ENCODE measurements around the gene HSPB7.
A peak's percentile ranks its signal among the peaks of the same experiment; 100 is the strongest.
"Not testable (repeated sequence)": the region's sequence is repeated elsewhere in the genome, so short reads cannot be mapped to it uniquely, and the experiment has no call there.

The HSPB7 gene

DNA sequence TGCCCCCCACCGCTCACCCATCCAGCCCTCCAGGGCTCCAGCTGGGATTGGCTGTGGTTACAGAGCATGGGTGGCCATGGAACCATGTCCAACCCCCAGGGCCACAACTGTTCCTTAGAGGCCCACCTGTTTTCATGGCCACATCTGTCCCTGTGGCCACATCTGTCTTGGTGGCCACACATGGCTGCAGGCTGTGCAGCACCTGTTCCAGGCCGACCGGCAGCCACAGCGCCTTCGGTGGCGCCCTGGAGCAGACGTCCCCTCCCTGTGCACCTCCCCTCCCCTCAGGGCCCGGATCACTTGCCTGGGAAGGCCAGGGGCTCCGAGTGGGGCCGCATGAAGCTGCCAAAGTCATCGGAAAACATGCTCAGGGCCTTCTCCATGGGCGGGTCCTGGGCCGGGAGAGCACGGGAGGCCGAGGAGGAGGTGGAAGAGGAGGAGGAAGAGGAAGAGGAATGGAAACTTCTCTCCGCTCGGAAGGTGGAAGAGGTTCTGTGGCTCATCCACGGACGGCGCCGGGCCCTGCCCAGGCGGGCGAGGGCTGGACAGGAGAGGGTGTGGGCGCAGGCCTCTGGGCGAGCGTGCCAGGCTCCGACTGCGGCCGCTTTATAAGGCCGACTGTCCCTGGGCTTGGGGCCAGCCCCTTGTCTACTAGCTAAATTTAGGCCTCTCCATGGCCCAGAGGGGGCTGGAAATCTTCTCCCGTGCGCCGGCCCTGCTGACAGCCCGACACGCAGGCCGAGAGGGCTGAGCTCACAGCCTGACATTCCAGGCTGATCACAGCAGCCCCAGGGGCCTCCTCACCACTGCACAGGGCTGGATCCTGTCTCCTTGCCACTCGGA is at the start of gene HSPB7:
TSS of gene HSPB7 (minus strand) at position 583 of the 843 bp plus-strand sequence. CDS start at position 503, 80 bp downstream.
- peak; percentile 36 to 45 for DNase-seq (ENCODE audit: low read depth in 2 of 2)

DNA sequence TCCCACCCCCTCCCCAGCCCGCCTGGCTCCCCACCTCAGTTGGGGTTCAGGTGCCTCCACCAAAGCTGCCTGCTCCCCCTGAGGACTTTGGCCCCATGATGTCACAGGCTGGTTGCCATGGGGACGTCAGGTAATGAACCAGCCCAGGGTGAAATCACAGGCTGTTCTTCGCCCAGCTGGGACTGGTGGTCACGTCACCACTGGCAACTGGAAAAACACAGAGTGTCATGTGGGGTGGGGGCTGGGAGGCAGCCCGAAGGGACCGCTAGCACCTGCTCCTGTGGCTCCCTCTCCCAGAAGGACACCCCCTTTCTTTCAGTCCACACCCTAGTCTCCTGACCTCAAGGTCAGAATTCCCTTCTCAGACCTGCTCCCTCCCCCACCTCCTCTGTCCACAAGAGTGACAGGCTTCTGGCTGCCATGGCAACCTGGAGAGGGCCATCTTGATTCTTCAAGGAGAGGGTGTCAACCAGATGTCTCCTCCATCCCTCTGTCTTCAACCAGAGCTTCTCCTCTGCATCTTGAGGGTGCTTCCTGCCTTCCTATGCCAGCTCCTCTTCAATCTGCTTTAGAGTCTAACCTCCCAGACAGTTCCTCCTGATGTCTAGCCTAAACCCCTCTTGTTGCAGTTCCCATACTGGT is 49.4 kb upstream of the HSPB7 start:
- DNase-seq (ENCODE audit: low read depth in 2 of 2) = no peak

DNA sequence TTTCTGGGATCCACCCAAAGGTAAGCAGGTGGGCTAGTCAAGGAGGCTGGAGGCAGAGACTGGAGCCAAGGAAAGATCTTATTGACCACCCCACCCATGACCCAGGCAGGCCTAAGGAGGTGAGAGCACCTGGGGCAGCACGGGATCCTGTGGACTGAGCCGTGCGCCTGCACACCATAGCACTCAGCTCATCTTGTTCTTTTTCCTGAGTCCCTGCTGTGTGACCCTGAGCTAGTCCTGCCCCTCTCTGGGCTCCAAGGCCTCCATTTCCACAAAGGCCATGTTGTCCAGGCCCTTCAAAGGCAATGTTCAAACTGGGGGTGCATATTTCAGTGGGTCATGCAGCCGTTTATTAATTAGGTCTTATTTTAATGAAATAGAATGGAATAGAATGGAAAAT is 48.4 kb upstream of the HSPB7 start:
- DNase-seq (ENCODE audit: low read depth in 2 of 2) = no peak

DNA sequence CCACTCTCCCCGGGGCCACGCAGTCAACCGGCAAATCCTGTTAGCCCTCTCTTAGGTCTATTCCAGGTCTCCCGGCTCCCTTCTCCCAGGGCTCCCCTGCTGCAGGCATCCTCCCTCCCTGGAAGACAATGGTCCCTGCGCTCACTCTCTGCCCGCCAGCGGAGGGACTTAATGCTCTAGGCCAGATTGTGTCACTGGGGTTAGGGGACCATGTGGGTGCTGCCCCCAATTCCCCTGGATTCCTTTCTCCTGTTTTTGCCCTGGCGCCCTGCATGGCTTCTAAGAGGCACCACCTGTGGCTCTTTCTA is 47.4 kb upstream of the HSPB7 start:
- no peak for DNase-seq (ENCODE audit: low read depth in 2 of 2)

DNA sequence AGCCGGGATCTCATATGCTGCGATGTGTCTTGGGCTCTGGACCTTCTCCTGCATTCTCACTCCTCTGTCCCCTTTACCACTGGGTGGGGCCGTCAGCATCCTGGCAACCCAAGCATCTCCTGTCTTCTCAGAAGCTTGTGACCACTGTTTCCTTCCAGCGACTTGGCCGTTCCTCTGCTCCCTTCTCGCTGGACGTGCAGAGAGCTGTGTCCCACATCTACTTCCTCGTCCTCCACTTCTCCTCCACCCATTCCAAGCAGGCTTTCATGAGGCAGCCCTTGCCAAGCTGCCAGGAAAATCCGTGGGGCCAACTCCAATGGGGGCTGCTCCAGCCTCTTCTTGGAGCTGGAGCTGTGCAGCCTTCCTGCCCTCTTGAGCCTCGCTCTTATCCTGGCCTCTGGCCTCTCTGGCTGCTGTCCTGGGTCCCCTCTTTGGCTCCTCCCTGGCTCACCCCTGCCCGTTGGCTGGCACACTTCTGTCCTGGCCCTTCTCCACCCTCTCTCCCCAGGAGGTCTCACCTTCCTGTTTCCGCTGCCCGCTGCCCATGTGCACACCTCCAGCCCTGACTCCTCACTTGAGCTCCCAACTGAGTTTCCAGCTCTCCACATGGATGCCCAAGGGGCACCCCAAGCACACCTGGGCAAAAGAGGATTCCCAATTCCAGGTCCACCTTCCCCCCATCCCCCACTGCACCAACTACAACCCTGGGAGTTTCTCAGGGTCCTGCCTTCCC is 46.9 kb upstream of the HSPB7 start:
- DNase-seq (ENCODE audit: low read depth in 2 of 2) = no peak

DNA sequence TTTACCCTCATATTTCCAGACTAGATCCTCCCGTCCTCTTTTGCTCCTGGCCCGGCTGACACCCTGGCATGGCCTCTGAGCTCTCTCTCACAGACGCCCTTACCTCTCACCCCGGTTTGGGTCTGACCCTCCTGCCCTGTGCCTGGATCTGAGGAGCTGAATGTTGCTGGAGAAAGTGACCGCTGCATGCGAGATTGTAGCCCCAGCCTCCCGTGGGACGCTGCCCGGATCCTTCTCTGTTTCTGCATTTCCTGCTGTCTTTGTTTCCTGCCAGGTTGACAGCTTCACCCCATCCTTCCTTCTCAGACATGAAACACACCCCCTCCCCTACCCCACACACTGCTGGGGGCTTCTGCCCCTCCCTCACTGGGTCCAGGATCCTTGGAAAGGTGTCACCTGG is 46.1 kb upstream of the HSPB7 start:
- DNase-seq (ENCODE audit: low read depth in 2 of 2) = no peak

DNA sequence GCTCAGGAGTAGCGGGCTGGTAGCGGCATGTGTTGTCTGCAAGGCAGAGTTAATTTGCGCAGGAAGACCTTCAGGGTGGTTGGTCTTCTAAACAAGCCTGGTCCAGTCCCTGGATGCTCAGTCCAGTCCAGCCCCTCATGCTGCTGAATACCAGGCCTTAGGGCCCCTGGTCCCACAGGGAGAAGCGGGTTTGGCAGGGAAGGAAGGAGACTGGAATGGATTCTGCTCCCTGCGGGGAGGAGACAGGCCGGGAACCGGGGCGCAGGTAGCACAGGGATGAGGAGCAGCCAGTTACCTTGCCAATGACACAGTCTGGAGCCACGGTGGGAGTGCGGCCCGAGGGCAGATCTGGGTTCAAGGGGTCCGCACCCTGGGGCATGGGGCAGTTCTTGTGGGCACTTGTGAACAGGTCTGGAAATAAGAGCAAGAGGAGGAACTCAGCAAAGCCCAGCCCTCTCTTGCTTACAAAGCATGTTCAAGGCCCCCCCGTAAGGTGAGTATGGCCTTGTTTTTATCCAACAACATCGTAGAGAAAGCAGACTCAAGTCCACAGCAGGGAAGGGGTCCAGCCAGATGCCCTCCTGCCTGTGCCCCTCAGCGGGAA is 45.5 kb upstream of the HSPB7 start:
- no peak for DNase-seq (ENCODE audit: low read depth in 2 of 2)

DNA sequence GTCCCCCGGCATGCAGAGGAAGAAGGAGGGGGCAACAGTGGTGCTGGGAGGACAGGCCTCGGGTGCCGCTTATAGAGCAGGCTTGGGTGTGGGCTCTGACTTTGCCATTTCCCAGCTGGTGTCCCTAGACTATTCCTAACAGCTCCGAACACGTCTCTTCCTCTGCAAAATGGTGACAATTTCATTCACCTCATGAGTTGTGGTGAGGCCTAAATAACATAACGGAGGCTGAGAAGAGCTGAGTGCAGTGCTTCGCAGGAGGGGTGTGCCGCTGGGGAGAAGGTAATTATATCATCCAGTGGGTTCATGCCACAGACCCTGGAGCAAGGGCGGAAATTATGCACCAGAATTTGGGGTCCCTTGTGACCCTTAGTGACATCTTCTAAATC is 44.8 kb upstream of the HSPB7 start:
- not testable (repeated sequence) for DNase-seq (ENCODE audit: low read depth in 2 of 2)

DNA sequence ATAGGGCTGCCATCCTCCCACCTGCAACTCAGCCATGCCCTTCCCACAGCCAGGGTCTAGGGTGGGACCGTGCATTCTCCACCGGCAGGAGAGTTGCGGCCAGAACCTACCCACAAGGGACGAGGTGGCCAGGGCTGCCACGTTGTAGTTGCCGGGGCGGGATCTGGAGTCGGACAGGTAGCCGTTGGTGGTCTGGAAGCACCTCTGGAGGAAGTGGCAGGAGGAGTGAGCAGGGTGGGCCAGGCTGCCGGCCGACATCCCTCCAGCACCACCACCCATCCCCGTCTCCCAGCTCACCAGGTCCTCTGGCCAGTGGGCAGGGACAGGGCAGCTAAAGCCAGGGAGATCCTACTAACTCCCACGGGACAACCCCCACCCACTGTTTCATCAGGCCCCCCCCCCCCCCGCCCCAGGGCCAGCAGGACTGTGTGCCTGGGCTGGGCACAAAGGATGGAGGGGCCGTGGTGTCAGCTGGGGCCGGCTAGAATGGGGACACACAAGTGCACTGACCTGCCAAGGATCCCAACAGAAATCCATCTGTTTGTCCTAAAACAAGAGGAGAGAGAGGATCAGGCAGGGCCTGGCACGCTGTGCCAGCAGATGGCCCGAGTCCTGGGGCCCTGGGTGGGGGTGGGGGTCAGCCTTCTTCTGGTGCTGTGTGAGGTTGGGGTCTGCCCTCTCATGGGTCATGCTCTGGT is 44.3 kb upstream of the HSPB7 start:
- not testable (repeated sequence) for DNase-seq (ENCODE audit: low read depth in 2 of 2)

DNA sequence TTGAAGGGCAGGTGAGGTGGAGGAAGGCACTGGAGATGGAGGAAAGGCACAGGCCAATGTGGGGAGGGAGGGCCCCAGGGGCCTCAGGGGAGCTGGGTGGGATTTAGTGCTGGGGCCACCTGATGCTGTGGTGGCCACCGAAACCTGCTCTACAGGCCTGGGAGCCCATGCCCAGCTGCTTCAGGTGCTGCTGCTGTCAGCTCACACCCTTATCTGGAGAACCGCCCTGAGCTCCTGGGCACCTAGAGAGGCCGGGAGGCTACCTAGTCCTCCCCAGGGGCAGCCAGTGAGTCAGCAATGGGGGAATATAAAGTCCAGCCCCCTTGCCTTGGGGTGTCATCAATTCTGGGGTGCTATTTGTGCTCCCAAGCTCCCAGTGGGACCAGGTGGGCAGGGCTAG is 43.4 kb upstream of the HSPB7 start:
- no peak for DNase-seq (ENCODE audit: low read depth in 2 of 2)

DNA sequence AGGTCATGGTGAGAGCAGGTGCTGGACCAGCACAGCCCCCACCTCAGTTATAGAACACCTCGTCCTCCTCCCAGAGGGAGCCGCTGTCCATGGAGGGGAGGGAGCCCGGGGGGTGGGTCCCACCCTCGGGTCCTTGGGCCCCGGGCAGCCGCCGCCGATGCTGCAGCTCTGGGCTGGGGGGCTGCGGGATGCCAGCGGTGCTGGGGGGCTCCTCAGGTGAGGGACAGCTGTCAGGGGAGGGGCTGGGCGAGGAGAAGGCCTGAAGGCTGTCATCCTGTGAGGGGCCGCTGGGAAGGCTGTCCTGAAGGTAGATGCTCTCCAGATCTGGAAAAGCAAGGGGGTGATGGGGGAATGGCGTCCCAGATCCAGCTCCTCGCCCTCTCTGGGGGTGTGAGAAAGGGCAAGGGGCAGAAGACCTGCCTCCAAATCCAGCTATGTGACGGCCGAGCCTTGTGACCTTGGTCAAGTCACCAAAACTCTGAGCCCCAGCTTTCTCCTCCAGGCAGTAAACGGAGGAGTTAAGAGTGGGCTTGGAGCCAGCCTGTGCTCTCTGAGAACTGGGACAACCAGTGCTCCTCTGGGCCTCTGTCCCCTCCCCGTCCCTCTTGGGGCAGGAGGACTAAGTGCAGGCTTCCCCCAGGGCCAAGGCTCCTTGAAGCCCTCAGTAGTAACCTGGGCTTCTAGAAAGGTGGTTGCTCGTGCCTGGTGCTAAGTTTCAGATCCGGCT is 40.7 kb upstream of the HSPB7 start:
- DNase-seq (ENCODE audit: low read depth in 2 of 2) = not testable (repeated sequence)

DNA sequence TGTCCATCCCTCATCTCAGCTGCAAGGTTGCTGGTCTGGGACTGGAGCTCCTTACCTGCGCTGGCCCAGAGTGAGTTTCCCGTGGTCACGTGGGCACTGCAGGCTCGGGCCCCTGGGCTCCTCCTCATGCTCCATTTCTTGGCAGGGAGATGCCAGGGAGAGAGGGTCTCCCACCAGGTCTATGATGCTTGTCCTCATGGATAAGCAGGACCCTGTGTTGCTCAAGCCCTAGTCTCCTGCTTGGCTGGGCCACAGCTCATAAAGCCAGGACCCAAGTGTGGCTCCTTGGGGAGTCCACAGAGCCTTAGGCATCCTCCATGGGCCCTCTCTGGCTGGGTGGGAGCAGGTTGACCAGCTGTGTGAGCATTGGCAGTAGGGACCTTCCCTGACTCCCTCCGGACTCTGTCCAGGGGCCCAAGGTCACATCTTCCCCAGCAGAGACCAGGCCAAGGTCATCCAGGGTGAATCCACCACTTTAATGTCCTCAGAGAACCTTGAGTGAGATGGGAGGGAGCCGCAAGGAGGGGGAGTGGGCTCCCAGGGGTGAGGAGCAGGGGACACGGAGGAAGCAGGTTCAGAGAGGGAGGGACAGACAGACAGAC is 39.6 kb upstream of the HSPB7 start:
- DNase-seq (ENCODE audit: low read depth in 2 of 2) = not testable (repeated sequence)

DNA sequence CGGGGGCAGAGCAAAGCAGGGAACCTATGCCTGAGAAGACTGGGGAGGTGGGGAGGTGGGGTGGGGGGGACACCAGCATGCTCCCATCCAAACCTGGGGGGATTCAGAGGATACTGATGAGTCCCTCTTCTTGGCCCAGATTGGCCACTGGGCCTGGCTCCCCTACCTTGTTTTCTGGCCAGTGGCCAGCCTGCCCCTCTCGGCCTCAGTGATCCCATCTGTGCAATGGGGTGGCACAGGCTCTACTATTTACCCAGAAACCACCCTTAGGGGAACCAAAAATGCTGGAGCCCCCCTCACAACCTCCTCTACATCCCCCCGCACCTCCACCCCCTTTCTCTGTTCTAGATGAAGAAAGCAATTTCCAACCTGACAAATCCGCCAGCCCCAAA is 38.7 kb upstream of the HSPB7 start:
- not testable (repeated sequence) for DNase-seq (ENCODE audit: low read depth in 2 of 2)

DNA sequence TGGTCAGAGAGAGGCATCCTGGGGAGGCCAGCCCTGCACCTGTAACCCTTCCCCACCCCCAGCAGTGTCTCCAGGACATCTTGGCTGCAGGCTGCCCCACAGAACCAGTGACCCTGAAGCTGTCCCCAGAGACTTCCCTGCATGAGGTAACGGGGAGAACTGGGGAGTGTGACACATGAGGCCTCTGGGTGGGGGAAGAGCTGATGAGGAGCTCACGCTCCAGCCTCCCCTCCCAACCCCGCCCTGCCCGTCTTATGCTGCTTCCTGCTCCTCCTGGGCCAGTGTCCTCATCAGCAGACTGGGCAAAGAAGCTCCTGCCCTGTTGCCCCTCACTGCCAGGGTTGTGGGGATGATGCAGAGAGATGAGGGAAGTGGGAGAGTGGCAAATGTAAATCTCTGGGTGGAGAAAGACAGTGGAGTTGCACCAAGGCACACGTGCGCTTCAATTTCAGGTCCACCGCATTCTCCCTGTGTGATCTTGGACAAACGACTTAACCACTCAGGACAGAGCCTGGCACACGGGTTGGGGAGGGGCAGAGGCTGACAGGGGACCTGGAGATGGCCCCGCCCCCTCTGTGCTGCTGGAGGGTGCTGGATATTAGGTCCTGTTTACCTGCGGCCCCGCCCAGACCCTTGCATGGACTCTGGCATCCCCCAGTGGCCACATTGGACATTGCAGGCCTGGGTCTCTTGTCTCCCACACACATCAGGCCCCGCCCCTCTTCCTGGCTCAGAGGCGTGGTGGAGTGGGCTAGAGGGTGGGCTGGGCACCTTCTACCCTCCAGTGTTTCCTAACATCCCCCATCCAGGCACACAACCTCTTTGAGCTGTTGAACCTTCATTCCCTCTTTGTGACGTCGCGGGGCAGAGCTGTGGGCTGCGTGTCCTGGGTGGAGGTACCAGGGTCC is 38.0 kb upstream of the HSPB7 start:
- peak; percentile 31 to 38 for DNase-seq (ENCODE audit: low read depth in 2 of 2)

DNA sequence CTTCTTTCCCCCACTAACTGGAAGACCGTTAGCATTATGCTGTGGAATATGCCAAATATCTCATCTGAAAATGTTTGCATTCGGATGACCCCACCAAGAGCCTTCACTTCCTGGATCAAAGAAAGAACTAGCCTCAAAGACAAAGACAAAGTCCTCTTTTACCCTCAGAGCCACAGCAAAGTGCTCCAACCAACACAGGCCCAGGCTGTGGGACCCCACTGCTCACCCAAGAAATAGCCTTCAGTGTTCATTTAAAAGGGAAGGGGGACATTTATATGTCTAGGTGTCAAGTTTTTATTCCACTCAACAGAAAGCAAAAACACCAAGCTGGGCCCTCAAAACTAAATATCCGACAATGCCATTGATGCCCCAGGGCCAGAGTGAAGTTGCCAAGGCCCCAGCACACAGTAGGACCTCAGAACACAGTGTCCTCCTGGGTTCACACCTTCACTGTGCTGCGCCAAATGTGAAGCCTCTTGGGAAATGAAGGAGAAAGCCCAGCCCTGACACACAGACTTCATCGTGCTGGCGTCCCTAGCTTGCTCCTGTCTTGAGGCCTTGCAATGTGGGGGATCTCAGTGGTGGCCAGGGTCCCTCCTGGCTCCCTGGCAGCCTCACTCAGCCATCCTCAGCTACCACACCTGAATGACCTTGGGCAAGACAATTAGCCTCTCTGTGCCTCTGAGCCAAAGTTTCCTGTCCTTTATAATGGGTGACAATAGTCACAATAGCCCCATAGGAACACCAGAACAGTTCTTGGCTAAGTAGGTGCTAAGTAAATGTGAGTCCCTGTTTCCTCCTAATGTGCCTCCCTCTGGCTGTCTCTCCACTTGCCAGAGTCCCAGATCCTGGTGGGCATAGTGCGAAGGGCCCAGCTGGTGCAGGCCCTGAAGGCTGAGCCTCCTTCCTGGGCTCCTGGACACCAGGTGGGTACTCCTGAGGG is 37.0 kb upstream of the HSPB7 start:
- no peak for DNase-seq (ENCODE audit: low read depth in 2 of 2)

DNA sequence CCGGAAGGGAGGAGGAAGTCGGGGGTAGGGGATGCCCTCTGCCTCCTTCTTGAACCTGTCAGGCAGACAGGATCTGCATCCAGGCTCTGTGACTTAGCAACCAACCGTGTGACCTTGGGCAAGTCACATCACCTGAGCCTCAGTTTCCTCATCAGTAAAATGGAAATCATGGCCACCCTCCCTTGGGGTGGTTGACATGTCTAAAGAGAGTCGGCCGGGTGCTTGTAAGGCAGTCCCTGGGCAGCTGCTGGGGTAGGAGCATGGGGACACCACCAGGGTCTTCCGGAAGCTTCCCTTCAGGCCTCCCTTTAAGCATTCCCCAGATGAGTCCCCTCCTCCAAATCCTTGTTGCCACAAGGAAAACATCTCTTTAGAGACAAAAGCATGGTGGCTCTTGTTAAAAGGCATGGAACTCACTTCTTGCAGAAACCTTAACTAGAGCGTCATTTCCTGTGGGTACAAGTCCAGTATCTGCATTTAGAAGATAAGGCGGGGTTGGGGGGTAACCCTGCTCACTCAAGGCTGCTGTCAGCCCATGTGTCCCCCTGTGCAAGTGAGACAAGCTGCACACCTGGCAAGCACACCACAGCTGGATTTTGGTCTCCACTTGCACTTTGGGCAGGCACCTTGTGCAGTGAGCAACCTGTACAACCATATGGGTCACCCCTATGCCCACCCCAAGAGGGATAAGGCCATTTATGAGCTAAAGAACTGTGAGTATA is 36.1 kb upstream of the HSPB7 start:
- DNase-seq (ENCODE audit: low read depth in 2 of 2) = no peak

DNA sequence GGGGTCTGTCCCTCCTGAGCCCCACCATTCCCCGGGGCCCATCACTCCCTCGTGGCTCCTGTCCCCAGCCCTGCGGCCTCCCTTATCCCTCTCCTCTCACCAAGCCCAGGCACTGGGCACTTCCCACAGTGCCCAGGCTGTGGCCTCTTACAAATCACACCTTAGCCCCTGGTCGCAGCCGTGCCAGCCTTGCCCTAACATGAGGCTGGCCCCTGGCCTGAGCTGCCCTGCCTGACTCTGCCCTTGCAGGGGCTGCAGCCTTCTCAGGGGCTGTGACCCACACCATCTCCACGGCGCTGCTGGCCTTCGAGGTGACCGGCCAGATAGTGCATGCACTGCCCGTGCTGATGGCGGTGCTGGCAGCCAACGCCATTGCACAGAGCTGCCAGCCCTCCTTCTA is 34.1 kb upstream of the HSPB7 start:
- DNase-seq (ENCODE audit: low read depth in 2 of 2) = not testable (repeated sequence)

DNA sequence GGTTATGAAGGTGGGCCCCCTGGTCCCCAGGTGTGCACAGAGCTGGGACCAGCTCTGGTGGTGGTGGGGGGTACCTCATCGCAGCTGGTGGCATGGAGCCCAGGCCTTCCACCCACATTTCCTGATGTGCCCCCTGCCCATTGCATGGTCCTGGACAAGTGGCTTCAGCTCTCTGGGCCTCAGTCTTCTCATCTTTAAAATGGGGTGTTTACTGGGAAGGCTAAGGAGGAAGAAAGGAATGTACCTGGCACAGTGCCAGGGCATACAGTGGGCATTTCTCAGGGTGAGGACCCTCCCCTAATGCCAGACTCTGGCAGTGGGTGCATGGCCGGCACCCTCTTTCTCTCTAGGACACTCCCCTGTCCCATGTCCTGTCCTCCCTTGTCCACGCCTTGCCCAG is 33.2 kb upstream of the HSPB7 start:
- no peak for DNase-seq (ENCODE audit: low read depth in 2 of 2)

Data from fibroblast of skin of left quadriceps (primary cell).